ENCODE results near the gene FLYWCH2.

- no peak for TF ChIP-seq CTCF (conservative IDR thresholded peaks at IDR 0.05; ENCODE audit: low read depth in 2 of 2)
- no peak for TF ChIP-seq POLR2AphosphoS5 (IDR thresholded peaks at IDR 0.05; ENCODE audit: low read depth)
- no peak for TF ChIP-seq EZH2 (IDR thresholded peaks at IDR 0.05; ENCODE audit: low read depth, unreplicated experiment)
- TF ChIP-seq STAT1 (IDR thresholded peaks at IDR 0.05; ENCODE audit: unreplicated experiment): no peak
- TF ChIP-seq REST (IDR thresholded peaks at IDR 0.05; ENCODE audit: unreplicated experiment): no peak
- TF ChIP-seq EZH2phosphoT487 (IDR thresholded peaks at IDR 0.05; ENCODE audit: unreplicated experiment): no peak
- TF ChIP-seq CREB1 (CRISPR knock-in tag; IDR thresholded peaks at IDR 0.05; ENCODE audit: low read depth): no peak
Measured at GRCh38 chr16:2930236-2930635, 47.2 kb downstream of the FLYWCH2 start.
